ENCODE results near the gene ANK2. TPM values are rescaled to one million over a fixed set of nuclear protein-coding genes. Genes with fewer than 3 reads are reported as not detected.
"Not testable (repeated sequence)": the region's sequence is repeated elsewhere in the genome, so short reads cannot be mapped to it uniquely, and the experiment has no call there.

Gene ANK2
- total RNA-seq, 2 donors from 2014 or later, result 1.1 TPM; not detected in 1

DNA sequence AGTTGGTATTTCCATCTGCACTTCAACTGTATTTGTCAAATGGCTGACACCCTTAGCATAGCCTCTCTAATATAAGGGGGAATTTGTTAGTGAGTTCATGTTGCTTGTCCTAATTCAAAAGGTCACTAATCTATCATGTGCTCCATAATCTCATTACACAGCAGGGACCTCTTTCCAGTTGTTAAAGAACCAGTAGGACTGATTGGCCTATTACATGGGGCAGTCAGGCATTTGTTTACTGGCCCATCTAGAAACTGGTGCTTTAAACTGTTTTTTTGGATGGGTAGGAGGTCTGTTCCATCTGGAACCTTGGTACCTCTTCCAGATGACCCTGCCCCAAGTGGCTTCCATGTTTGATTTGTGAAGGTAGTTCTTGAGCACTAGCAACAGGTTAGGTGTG lies 11.4 kb downstream of the ANK2 start:
- no peaks in the 10 kb centered on the region for H3K4me1 Mint-ChIP-seq (ENCODE audit: low read depth in 2 of 2)
- H3K9me3 Mint-ChIP-seq, result no peaks in the 10 kb centered on the region
- H3K27ac Mint-ChIP-seq, result no peak overlapping the region
- no peak overlapping the region for H3K4me3 Mint-ChIP-seq
- no peak for DNase-seq (ENCODE audit: low spot score)
- no peaks in the 10 kb centered on the region for H3K36me3 Mint-ChIP-seq
- ATAC-seq, result no peak
- no peaks in the 10 kb centered on the region for H3K27me3 Mint-ChIP-seq

DNA sequence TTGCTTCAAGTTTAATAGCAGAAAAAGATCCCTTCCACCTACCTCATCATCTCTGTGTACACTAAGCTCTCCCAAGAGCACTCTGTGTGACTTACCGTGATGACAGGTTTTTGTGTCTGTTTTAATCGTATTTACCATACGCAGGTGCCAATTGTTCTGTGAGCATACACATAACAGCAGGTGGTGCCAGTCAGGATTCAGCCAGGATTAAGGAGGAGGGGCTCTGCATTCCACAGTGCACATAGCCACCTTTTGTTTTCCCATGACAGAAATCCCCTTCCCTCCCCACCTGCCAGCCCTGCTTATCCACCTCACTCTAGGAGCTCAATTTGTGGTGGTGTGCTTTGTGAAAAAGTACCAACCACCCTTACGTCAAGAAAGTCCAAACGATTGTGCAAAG lies 14.8 kb downstream of the ANK2 start:
- H3K4me3 Mint-ChIP-seq, result no peak overlapping the region
- H3K4me1 Mint-ChIP-seq (ENCODE audit: low read depth in 2 of 2), result no peaks in the 10 kb centered on the region
- peaks cover 10% of the 10 kb centered on the region for H3K9me3 Mint-ChIP-seq
- no peaks in the 10 kb centered on the region for H3K36me3 Mint-ChIP-seq
- DNase-seq (ENCODE audit: low spot score) (no peak), ATAC-seq (no peak)
- peaks cover 5 to 8% of the 10 kb centered on the region in 2 donors for H3K27me3 Mint-ChIP-seq
- no peak overlapping the region for H3K27ac Mint-ChIP-seq

DNA sequence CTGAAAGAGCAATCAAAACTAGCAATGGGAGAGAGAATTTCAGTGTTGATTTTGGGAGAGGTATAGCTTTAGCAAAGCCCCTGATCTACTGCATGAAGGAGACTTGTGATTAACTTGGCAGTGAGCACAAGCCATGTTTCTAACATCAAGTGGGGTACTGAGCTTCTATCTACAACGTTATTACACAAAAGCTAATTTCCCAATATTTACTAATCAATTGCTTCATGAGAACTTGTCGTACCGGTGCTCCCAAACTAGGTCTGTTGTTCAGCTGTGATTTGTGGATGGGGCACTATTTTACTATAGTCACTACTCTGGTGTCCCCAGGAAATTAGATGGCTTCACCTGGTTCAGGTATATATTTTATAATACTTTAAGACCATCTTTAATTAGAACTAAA lies 16.2 kb downstream of the ANK2 start:
- peaks cover 10% of the 10 kb centered on the region for H3K9me3 Mint-ChIP-seq
- H3K27me3 Mint-ChIP-seq, result peaks cover 5 to 8% of the 10 kb centered on the region in 2 donors
- no peak overlapping the region for H3K27ac Mint-ChIP-seq

DNA sequence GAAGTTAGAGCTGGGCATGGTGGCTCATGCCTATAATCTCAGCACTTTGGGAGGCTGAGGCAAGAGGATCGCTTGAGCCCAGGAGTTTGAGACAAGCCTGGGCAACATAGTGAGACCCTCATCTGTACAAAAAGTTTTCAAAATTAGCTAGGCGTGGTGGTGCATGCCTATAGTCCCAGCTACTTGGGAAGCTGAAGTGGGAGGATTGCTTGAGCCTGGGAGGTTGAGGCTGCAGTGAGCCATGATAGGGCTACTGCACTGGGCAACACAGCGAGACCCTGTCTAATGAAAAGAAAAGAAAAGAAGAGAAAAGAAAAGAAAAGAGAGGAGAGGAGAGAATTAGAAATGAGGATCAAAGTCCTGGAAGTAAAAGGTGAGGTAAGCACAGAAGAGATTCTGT lies 19.3 kb downstream of the ANK2 start:
- not testable (repeated sequence) for H3K4me3 Mint-ChIP-seq; H3K4me1 Mint-ChIP-seq (ENCODE audit: low read depth in 2 of 2); H3K27ac Mint-ChIP-seq; H3K27me3 Mint-ChIP-seq; H3K36me3 Mint-ChIP-seq; DNase-seq (ENCODE audit: low spot score); ATAC-seq
- H3K9me3 Mint-ChIP-seq, result peaks cover 10% of the 10 kb centered on the region

More for the DNA sequence above, 16.2 kb downstream of the ANK2 start:
- H3K4me3 Mint-ChIP-seq, result no peak overlapping the region
- H3K36me3 Mint-ChIP-seq, result no peaks in the 10 kb centered on the region
- ATAC-seq, result no peak
- no peaks in the 10 kb centered on the region for H3K4me1 Mint-ChIP-seq (ENCODE audit: low read depth in 2 of 2)
- no peak for DNase-seq (ENCODE audit: low spot score)

DNA sequence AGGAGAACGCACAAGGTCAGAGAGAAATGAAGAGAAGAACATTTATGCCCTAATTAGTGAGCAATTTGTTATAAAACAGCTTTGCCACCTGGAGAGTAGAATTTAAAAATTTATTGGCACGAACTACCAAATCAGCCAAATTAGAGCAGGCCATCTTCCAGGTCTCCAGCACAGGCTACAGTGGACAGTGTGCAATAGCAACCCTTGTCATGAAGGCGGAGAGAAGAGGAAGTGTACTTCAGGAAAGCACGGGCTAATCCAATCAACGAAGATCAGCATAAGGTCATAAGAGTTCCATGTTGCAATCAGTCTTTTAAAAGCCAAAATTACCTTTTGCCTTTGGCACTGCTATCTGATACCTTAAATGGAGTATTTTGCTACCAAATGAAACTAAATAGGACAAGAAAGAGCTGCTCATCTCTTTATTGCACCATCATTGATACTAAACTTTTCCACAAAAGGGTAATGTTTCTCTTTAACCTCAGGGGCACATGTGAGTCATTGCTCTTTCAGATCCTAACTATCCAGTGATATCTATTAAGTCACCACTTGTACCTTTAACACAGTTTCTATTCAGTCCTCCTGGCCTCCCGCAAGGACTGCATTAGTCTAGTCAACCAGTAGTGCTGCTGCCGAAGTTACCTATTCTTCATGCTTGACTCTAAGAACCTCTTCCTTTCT lies 19.9 kb downstream of the ANK2 start:
- DNase-seq (ENCODE audit: low spot score), result no peak
- H3K4me3 Mint-ChIP-seq, result no peak overlapping the region
- ATAC-seq, result no peak
- peaks cover 5 to 8% of the 10 kb centered on the region in 2 donors for H3K27me3 Mint-ChIP-seq
- no peak overlapping the region for H3K27ac Mint-ChIP-seq
- no peaks in the 10 kb centered on the region for H3K36me3 Mint-ChIP-seq
- no peaks in the 10 kb centered on the region for H3K4me1 Mint-ChIP-seq (ENCODE audit: low read depth in 2 of 2)
- peaks cover 10% of the 10 kb centered on the region for H3K9me3 Mint-ChIP-seq

DNA sequence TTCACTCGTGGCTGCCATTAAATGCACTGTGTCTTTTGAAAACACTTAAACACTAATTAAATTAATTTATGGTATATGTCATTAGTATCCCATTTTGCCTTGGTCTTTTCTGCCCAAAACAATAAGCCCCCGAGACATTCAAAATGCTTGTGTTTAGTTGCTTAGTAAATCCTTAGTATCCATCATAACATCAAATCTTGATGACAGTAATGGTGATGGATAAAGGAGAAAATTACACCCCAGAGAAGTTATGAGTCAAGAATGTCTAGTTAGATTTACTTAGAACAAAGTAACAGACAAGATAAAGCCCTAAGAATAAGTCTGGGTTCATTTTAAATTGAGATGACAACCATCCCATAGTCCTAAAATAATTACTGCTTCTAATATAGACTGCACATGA lies 21.3 kb downstream of the ANK2 start:
- no peaks in the 10 kb centered on the region for H3K36me3 Mint-ChIP-seq
- H3K4me3 Mint-ChIP-seq, result no peak overlapping the region
- H3K27me3 Mint-ChIP-seq, result peaks cover 5 to 8% of the 10 kb centered on the region in 2 donors
- ATAC-seq (no peak), DNase-seq (ENCODE audit: low spot score) (no peak)
- H3K4me1 Mint-ChIP-seq (ENCODE audit: low read depth in 2 of 2), result no peaks in the 10 kb centered on the region
- H3K9me3 Mint-ChIP-seq, result peaks cover 10% of the 10 kb centered on the region
- H3K27ac Mint-ChIP-seq, result no peak overlapping the region

DNA sequence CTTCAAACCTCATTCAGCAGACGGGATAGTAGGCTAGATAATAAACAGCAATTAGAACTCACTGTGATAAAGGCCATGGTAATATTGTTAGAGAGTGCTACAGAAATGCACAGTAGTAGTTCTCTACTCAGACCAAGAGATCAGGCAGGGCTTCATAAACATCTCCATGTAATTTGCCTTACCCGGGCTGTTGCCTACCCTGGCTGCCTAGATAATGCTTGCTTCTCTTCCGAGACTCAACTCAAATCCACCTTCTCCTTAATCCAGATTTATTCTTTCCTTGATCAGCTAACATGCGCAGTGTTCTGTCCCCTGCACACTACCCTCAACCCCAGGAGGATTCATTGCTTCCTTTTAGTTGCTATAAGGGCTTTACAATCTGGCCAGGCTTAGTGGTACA lies 21.8 kb downstream of the ANK2 start:
- DNase-seq (ENCODE audit: low spot score) (no peak), ATAC-seq (no peak)
- Mint-ChIP-seq H3K27me3 (peaks cover 5 to 8% of the 10 kb centered on the region in 2 donors), H3K27ac (no peak overlapping the region), H3K4me1 (ENCODE audit: low read depth in 2 of 2) (no peaks in the 10 kb centered on the region), H3K4me3 (no peak overlapping the region), H3K36me3 (no peaks in the 10 kb centered on the region), H3K9me3 (peaks cover 10% of the 10 kb centered on the region)

DNA sequence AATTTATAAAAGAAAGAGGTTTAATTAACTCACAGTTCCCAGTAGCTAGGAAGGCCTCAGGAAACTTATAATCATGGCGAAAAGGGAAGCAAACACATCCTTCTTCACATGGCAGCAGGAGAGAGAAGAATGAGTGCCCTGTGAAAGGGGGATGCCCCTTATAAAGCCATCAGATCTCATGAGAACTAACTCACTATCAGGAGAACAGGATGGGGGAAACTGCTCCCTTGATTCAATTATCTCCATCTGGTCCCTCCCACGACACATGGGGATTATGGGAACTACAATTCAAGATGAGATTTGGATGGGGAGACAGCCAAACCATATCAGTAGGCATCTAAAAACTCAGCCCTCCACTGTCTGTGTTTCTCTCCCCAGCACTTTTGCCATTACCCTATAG lies 22.4 kb downstream of the ANK2 start:
- Mint-ChIP-seq H3K9me3 (peaks cover 7% of the 10 kb centered on the region), H3K27ac (no peak overlapping the region), H3K36me3 (no peaks in the 10 kb centered on the region), H3K4me3 (no peak overlapping the region), H3K27me3 (peaks cover 3 to 6% of the 10 kb centered on the region in 2 donors), H3K4me1 (ENCODE audit: low read depth in 2 of 2) (no peaks in the 10 kb centered on the region)
- ATAC-seq, result no peak
- DNase-seq (ENCODE audit: low spot score), result no peak

DNA sequence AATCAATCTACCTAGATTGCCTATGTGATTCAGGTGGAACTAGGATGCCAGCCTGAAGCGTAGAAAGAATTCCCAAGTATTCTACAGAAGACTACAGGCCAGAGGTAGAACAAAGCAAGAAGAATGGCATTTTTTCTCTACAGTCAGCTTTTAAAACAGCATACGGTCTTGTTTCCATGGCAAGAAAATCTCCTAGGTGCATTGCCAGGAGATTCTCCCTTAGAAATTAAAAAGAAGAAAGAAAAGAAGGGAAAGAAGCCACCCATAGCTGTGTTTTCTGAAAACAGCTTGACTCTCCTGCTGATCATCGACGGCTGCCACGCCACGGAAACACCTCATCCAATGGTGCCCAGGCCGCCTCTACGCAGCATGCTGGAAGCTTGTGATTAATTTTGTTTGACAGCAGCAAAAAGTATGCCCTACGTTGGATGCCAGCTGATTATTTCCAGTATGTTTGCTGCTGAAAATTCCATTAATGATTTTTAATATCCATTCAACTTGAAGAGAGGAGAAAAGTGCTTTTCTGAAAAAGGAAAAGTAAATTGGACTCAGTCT lies 24.1 kb downstream of the ANK2 start:
- DNase-seq (ENCODE audit: low spot score) (no peak), ATAC-seq (no peak)
- Mint-ChIP-seq H3K4me1 (ENCODE audit: low read depth in 2 of 2) (no peaks in the 10 kb centered on the region), H3K27ac (no peak overlapping the region), H3K9me3 (peaks cover 4% of the 10 kb centered on the region), H3K27me3 (no peaks in the 10 kb centered on the region), H3K4me3 (no peak overlapping the region), H3K36me3 (no peaks in the 10 kb centered on the region)

DNA sequence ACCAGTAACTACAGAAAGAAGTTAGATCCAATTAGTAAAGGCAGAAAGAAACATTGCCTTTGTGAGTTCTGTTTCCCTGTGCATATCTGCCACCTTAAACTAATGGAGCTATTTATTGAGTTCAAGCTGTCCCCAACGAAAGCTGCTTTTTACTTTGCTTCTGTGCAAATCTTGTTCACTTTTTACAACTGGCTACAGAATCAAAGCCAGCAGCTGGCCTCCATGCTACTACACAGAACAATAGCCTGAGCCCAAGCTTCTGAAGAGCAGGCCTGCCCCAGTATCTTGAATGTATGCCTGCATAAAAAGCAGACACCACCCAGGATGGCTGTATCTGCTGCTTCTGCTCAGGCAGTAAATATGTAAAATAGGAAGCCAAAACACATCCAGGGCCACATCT lies 28.1 kb downstream of the ANK2 start:
- Mint-ChIP-seq H3K27ac (no peak overlapping the region), H3K27me3 (no peaks in the 10 kb centered on the region), H3K4me1 (ENCODE audit: low read depth in 2 of 2) (no peaks in the 10 kb centered on the region), H3K9me3 (no peaks in the 10 kb centered on the region), H3K36me3 (no peaks in the 10 kb centered on the region), H3K4me3 (no peak overlapping the region)
- no peak for DNase-seq (ENCODE audit: low spot score)
- ATAC-seq, result no peak

DNA sequence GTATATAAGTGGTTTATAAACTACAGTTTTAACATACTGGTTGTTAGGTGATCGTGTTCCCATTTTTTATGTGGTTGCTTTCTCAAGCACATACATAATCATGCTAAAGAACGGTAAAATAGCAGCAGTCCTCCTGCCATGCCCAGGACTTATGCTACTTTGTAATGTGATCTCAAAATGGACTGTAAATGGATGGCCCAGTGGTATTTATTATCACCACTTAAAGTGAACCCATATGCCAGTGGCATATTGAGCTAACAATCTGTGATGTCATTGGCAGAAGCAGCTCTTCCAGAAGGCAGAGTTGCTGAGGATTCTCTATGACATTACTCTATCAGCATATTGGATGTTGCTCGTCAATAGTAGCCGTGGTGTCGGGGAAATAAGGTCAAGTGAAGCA lies 28.6 kb downstream of the ANK2 start:
- DNase-seq (ENCODE audit: low spot score) (no peak), ATAC-seq (no peak)
- Mint-ChIP-seq H3K4me1 (ENCODE audit: low read depth in 2 of 2) (no peaks in the 10 kb centered on the region), H3K9me3 (no peaks in the 10 kb centered on the region), H3K36me3 (no peaks in the 10 kb centered on the region), H3K27ac (no peak overlapping the region), H3K27me3 (no peaks in the 10 kb centered on the region), H3K4me3 (no peak overlapping the region)

DNA sequence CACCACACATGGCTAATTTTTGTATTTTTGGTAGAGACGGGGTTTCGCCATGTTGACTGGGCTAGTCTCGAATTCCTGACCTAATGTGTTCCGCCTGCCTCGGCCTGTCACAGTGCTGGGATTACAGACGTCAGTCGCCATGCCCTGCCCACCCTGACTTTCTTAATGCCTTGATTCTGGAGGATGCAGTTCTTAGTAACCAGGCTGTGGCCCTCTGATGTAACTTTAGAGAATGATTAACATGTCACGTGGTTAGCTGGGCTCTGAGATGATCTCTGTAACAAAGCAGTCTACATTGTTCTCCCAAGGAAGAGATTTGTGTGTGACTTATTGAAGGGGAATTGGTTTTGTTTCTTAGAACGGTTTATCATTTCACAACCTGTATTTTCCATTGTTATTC lies 30.6 kb downstream of the ANK2 start:
- H3K4me1 Mint-ChIP-seq (ENCODE audit: low read depth in 2 of 2), result no peaks in the 10 kb centered on the region
- no peaks in the 10 kb centered on the region for H3K9me3 Mint-ChIP-seq
- H3K4me3 Mint-ChIP-seq, result no peak overlapping the region
- no peaks in the 10 kb centered on the region for H3K36me3 Mint-ChIP-seq
- H3K27me3 Mint-ChIP-seq, result no peaks in the 10 kb centered on the region
- DNase-seq (ENCODE audit: low spot score) (no peak), ATAC-seq (no peak)
- H3K27ac Mint-ChIP-seq, result no peak overlapping the region

DNA sequence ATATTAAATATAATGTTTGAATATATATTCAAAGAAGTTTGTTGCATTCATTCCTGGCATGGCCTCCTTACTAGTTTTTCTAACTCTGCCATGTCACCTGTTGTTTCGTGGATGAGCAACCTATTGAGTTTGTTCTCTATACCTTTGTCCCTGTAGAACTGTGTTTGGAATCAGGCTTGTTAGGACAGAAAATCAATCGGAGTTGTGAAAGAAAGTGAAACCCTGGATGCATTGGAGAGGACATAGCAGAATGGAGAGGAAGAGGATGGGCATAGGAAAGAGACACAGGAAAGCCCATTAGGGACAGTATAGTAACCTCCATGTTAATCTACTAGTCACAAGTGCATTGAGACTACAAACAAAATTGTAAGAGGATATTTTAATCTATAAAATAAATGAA lies 31.2 kb downstream of the ANK2 start:
- H3K4me3 Mint-ChIP-seq, result no peak overlapping the region
- ATAC-seq (no peak), DNase-seq (ENCODE audit: low spot score) (no peak)
- H3K4me1 Mint-ChIP-seq (ENCODE audit: low read depth in 2 of 2), result no peaks in the 10 kb centered on the region
- H3K36me3 Mint-ChIP-seq, result no peaks in the 10 kb centered on the region
- H3K27me3 Mint-ChIP-seq, result no peaks in the 10 kb centered on the region
- H3K27ac Mint-ChIP-seq, result no peak overlapping the region
- H3K9me3 Mint-ChIP-seq, result no peaks in the 10 kb centered on the region

DNA sequence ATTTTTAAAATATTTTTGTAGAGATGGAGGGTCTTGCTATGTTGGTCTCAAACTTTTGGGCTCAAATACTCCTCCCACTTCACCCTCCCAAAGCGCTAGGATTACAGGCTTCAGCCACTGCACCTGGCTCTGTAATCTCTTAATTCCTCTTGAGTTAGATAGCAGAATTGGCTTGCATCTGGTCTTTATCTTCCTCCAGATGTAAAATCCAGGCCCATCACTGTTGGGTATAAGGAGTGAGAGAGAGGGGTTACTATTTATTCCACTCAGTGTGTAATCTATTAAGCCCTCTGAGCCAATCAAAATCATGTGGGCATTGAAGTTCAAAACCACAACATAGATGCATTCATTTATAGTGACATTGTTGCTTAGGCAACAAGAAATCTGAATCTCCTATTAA lies 33.9 kb downstream of the ANK2 start:
- Mint-ChIP-seq H3K27ac (no peak overlapping the region), H3K9me3 (no peaks in the 10 kb centered on the region), H3K36me3 (no peaks in the 10 kb centered on the region), H3K4me3 (no peak overlapping the region), H3K4me1 (ENCODE audit: low read depth in 2 of 2) (no peaks in the 10 kb centered on the region), H3K27me3 (no peaks in the 10 kb centered on the region)
- DNase-seq (ENCODE audit: low spot score) (no peak), ATAC-seq (no peak)

DNA sequence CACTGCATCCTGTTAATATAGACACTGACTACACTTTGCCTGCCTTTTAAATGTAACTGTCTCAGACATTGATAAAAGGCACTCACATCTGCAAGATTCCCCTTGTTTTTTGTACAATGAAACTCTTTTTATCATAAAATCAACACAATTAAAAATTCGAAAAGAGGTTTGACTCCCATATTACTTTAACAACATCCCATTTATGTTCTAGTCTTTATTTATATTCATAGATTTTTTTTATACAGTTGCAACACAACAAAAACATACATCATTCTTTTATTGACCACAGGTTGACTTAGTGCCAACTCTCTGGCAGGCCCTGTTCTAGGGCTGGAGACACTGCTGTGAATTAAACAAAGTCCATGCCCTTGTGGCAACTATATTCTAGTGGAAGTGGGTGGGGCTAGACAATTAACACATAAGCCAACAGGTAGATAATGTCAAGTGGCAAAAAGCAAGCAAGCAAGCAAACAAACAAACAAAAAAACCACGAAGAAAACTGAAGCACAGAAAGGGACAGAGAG lies 36.8 kb downstream of the ANK2 start:
- Mint-ChIP-seq H3K4me1 (ENCODE audit: low read depth in 2 of 2) (no peaks in the 10 kb centered on the region), H3K27ac (no peak overlapping the region), H3K9me3 (no peaks in the 10 kb centered on the region), H3K27me3 (no peaks in the 10 kb centered on the region), H3K4me3 (no peak overlapping the region), H3K36me3 (no peaks in the 10 kb centered on the region)
- DNase-seq (ENCODE audit: low spot score) (no peak), ATAC-seq (no peak)
